Dendritic cell treated with granulocyte-macrophage colony-stimulating factor and Interleukin-4, amounts not matched to agents 40 ng/mL and 50 ng/mL, for 4 days (primary cell): ENCODE data around the gene STIM1.
"Not testable (repeated sequence)": the region's sequence is repeated elsewhere in the genome, so short reads cannot be mapped to it uniquely, and the experiment has no call there.

ENCODE experiments used
- H3K27ac Mint-ChIP-seq: one replicate; pipeline ENCODE4 v1.8.0; 2022; ENCODE audit warnings: mild to moderate bottlenecking, mixed read lengths
- H3K27me3 Mint-ChIP-seq: one replicate; pipeline ENCODE4 v1.8.0; 2022; ENCODE audit warnings: mild to moderate bottlenecking, mixed read lengths
- H3K36me3 Mint-ChIP-seq: one replicate; pipeline ENCODE4 v1.8.0; 2022; ENCODE audit warnings: low read depth, mixed read lengths
- H3K4me1 Mint-ChIP-seq: one replicate; pipeline ENCODE4 v1.8.0; 2022; ENCODE audit warnings: low read depth, mixed read lengths
- H3K4me3 Mint-ChIP-seq: one replicate; pipeline ENCODE4 v1.8.0; 2022; ENCODE audit warnings: mild to moderate bottlenecking, moderate library complexity, mixed read lengths
- H3K9me3 Mint-ChIP-seq: one replicate; pipeline ENCODE4 v1.8.0; 2022; ENCODE audit warnings: mixed read lengths
- intact Hi-C: fragments of 100-400 bp; cut with micrococcal nuclease; formaldehyde crosslinking; loops from one replicate; pipeline ENCODE4 v1.15.0; 2022

STIM1 gene

GRCh38 chr11:3892156-3892555 lies 36.7 kb downstream of the STIM1 start:
- intact Hi-C loops = no loop called here
- no peaks in the 10 kb centered on the region for H3K9me3 Mint-ChIP-seq
- H3K4me3 Mint-ChIP-seq = no peak overlapping the region
- no peaks in the 10 kb centered on the region for H3K27me3 Mint-ChIP-seq
- H3K27ac Mint-ChIP-seq = no peak overlapping the region
- H3K36me3 Mint-ChIP-seq = no peaks in the 10 kb centered on the region
- H3K4me1 Mint-ChIP-seq = peaks cover 58% of the 10 kb centered on the region

GRCh38 chr11:3893311-3893710 lies 37.8 kb downstream of the STIM1 start:
- no peaks in the 10 kb centered on the region for H3K9me3 Mint-ChIP-seq
- peak overlapping the region; percentile 94 for H3K27ac Mint-ChIP-seq
- H3K4me3 Mint-ChIP-seq = no peak overlapping the region
- peaks cover 49% of the 10 kb centered on the region for H3K4me1 Mint-ChIP-seq
- H3K36me3 Mint-ChIP-seq = no peaks in the 10 kb centered on the region
- no peaks in the 10 kb centered on the region for H3K27me3 Mint-ChIP-seq
- intact Hi-C loops = no loop called here

GRCh38 chr11:3894128-3894731 lies 38.8 kb downstream of the STIM1 start:
- Mint-ChIP-seq H3K36me3 (no peaks in the 10 kb centered on the region), H3K9me3 (no peaks in the 10 kb centered on the region), H3K4me1 (peaks cover 43% of the 10 kb centered on the region), H3K4me3 (peak overlapping the region; percentile 26), H3K27ac (peak overlapping the region; percentile 94), H3K27me3 (no peaks in the 10 kb centered on the region)
- intact Hi-C loops = no loop called here

- no peak overlapping the region for H3K27ac Mint-ChIP-seq
- intact Hi-C loops = no loop called here
- no peak overlapping the region for H3K4me3 Mint-ChIP-seq
- H3K4me1 Mint-ChIP-seq = peaks cover 44% of the 10 kb centered on the region
- H3K9me3 Mint-ChIP-seq = no peaks in the 10 kb centered on the region
- no peaks in the 10 kb centered on the region for H3K27me3 Mint-ChIP-seq
- H3K36me3 Mint-ChIP-seq = no peaks in the 10 kb centered on the region
Observed at GRCh38 chr11:3896644-3897043, 41.2 kb downstream of the STIM1 start.

GRCh38 chr11:3900230-3900629 lies 44.8 kb downstream of the STIM1 start:
- intact Hi-C loops = loop anchor here (5.0 kb wide), 1 partner anchor 43 kb away; the partner anchor contains the start of gene STIM1
- not testable (repeated sequence) for H3K36me3 Mint-ChIP-seq, H3K27ac Mint-ChIP-seq, H3K27me3 Mint-ChIP-seq, H3K9me3 Mint-ChIP-seq, H3K4me3 Mint-ChIP-seq
- H3K4me1 Mint-ChIP-seq = peaks cover 59% of the 10 kb centered on the region

- Mint-ChIP-seq H3K4me3 (no peak overlapping the region), H3K4me1 (peaks cover 54% of the 10 kb centered on the region), H3K36me3 (no peaks in the 10 kb centered on the region), H3K27ac (no peak overlapping the region), H3K27me3 (no peaks in the 10 kb centered on the region), H3K9me3 (no peaks in the 10 kb centered on the region)
- intact Hi-C loops = loop anchor here (5.0 kb wide), 1 partner anchor 44 kb away; the partner anchor contains the start of gene STIM1
Observed at GRCh38 chr11:3901249-3902025, 46.0 kb downstream of the STIM1 start.

GRCh38 chr11:3902441-3902840 lies 47.0 kb downstream of the STIM1 start:
- no peaks in the 10 kb centered on the region for H3K9me3 Mint-ChIP-seq
- peak overlapping the region; percentile 28 for H3K27ac Mint-ChIP-seq
- intact Hi-C loops = loop anchor here (5.0 kb wide), 1 partner anchor 45 kb away; the partner anchor contains the start of gene STIM1
- no peak overlapping the region for H3K4me3 Mint-ChIP-seq
- no peaks in the 10 kb centered on the region for H3K27me3 Mint-ChIP-seq
- no peaks in the 10 kb centered on the region for H3K36me3 Mint-ChIP-seq
- H3K4me1 Mint-ChIP-seq = peaks cover 51% of the 10 kb centered on the region

GRCh38 chr11:3903207-3903896 lies 47.9 kb downstream of the STIM1 start:
- Mint-ChIP-seq H3K4me1 (peaks cover 51% of the 10 kb centered on the region), H3K4me3 (no peak overlapping the region), H3K36me3 (no peaks in the 10 kb centered on the region)

GRCh38 chr11:3904228-3904627 lies 48.8 kb downstream of the STIM1 start:
- Mint-ChIP-seq H3K36me3 (no peaks in the 10 kb centered on the region), H3K27me3 (no peaks in the 10 kb centered on the region), H3K9me3 (no peaks in the 10 kb centered on the region), H3K27ac (no peak overlapping the region), H3K4me1 (peaks cover 51% of the 10 kb centered on the region), H3K4me3 (no peak overlapping the region)
- intact Hi-C loops = loop anchor here (5.0 kb wide), 1 partner anchor 47 kb away; the partner anchor contains the start of gene STIM1

More at GRCh38 chr11:3903207-3903896, 47.9 kb downstream of the STIM1 start:
- Mint-ChIP-seq H3K9me3 (no peaks in the 10 kb centered on the region), H3K27ac (no peak overlapping the region), H3K27me3 (no peaks in the 10 kb centered on the region)
- intact Hi-C loops = loop anchor here (5.0 kb wide), 1 partner anchor 46 kb away; the partner anchor contains the start of gene STIM1

GRCh38 chr11:3905080-3905953 lies 49.9 kb downstream of the STIM1 start:
- Mint-ChIP-seq H3K4me3 (no peak overlapping the region), H3K27ac (peak overlapping the region; percentile 36), H3K4me1 (peaks cover 50% of the 10 kb centered on the region), H3K27me3 (no peaks in the 10 kb centered on the region), H3K9me3 (no peaks in the 10 kb centered on the region), H3K36me3 (no peaks in the 10 kb centered on the region)
- intact Hi-C loops = no loop called here

- H3K4me1 Mint-ChIP-seq = peaks cover 52% of the 10 kb centered on the region
- intact Hi-C loops = no loop called here
- H3K36me3 Mint-ChIP-seq = peaks cover 3% of the 10 kb centered on the region
- H3K27ac Mint-ChIP-seq = no peak overlapping the region
- no peak overlapping the region for H3K4me3 Mint-ChIP-seq
- no peaks in the 10 kb centered on the region for H3K9me3 Mint-ChIP-seq
- no peaks in the 10 kb centered on the region for H3K27me3 Mint-ChIP-seq
Observed at GRCh38 chr11:3906166-3906565, 50.7 kb downstream of the STIM1 start.

GRCh38 chr11:3907590-3907989 lies 52.1 kb downstream of the STIM1 start:
- H3K9me3 Mint-ChIP-seq = no peaks in the 10 kb centered on the region
- H3K36me3 Mint-ChIP-seq = peaks cover 9% of the 10 kb centered on the region
- intact Hi-C loops = no loop called here
- H3K4me1 Mint-ChIP-seq = peaks cover 49% of the 10 kb centered on the region
- no peaks in the 10 kb centered on the region for H3K27me3 Mint-ChIP-seq
- no peak overlapping the region for H3K4me3 Mint-ChIP-seq
- H3K27ac Mint-ChIP-seq = no peak overlapping the region

- Mint-ChIP-seq H3K4me3 (no peak overlapping the region), H3K4me1 (peaks cover 51% of the 10 kb centered on the region)
Observed at GRCh38 chr11:3909901-3910300, 54.4 kb downstream of the STIM1 start.

More at GRCh38 chr11:3909901-3910300, 54.4 kb downstream of the STIM1 start:
- no peaks in the 10 kb centered on the region for H3K9me3 Mint-ChIP-seq
- intact Hi-C loops = no loop called here
- H3K27me3 Mint-ChIP-seq = no peaks in the 10 kb centered on the region
- H3K36me3 Mint-ChIP-seq = peaks cover 9% of the 10 kb centered on the region
- no peak overlapping the region for H3K27ac Mint-ChIP-seq
